DMS 273 treated with DMSO at 0.1 percent for 48 hours (cell line): ENCODE data around the gene CCSER2.
"Not testable (repeated sequence)": the region's sequence is repeated elsewhere in the genome, so short reads cannot be mapped to it uniquely, and the experiment has no call there.

Experiments
- DNase-seq: peaks from one replicate; lab custom pipeline; 2025; lab: John Stamatoyannopoulos, UW

The CCSER2 gene

GRCh38 chr10:84392181-84392580 is 63.8 kb downstream of the CCSER2 start:
- no peak for DNase-seq

GRCh38 chr10:84395581-84395980 is 67.2 kb downstream of the CCSER2 start:
- no peak for DNase-seq

GRCh38 chr10:84397735-84398144 is 69.4 kb downstream of the CCSER2 start:
- no peak for DNase-seq

- no peak for DNase-seq
These were observed 70.3 kb downstream of the CCSER2 start for GRCh38 chr10:84398696-84399095.

GRCh38 chr10:84401854-84402611 is 73.6 kb downstream of the CCSER2 start:
- DNase-seq: no peak

- DNase-seq: no peak
These were observed 76.4 kb downstream of the CCSER2 start for GRCh38 chr10:84404783-84405182.

- no peak for DNase-seq
These were observed 77.3 kb downstream of the CCSER2 start for GRCh38 chr10:84405662-84406061.

- DNase-seq: no peak
These were observed 78.2 kb downstream of the CCSER2 start for GRCh38 chr10:84406561-84406960.

GRCh38 chr10:84407388-84408049 is 79.1 kb downstream of the CCSER2 start:
- no peak for DNase-seq

GRCh38 chr10:84412482-84412881 is 84.1 kb downstream of the CCSER2 start:
- no peak for DNase-seq

- DNase-seq: not testable (repeated sequence)
These were observed 85.7 kb downstream of the CCSER2 start for GRCh38 chr10:84414110-84414509.

- DNase-seq: no peak
These were observed 87.3 kb downstream of the CCSER2 start for GRCh38 chr10:84415539-84416244.

- no peak for DNase-seq
These were observed 87.8 kb downstream of the CCSER2 start for GRCh38 chr10:84416245-84416555.

GRCh38 chr10:84423719-84424118 is 95.3 kb downstream of the CCSER2 start:
- DNase-seq: no peak

- no peak for DNase-seq
These were observed 96.4 kb downstream of the CCSER2 start for GRCh38 chr10:84424731-84425167.

- no peak for DNase-seq
These were observed 99.7 kb downstream of the CCSER2 start for GRCh38 chr10:84427903-84428650.

- DNase-seq: no peak
These were observed 100.3 kb downstream of the CCSER2 start for GRCh38 chr10:84428711-84429110.

GRCh38 chr10:84429926-84430520 is 101.6 kb downstream of the CCSER2 start:
- DNase-seq: no peak

- DNase-seq: no peak
These were observed 104.5 kb downstream of the CCSER2 start for GRCh38 chr10:84432891-84433290.

GRCh38 chr10:84440781-84441180 is 112.4 kb downstream of the CCSER2 start:
- no peak for DNase-seq

- no peak for DNase-seq
These were observed 119.5 kb downstream of the CCSER2 start for GRCh38 chr10:84447701-84448400.
